RWPE2 (cell line): ENCODE measurements around the gene ANO8.
"Not testable (repeated sequence)": the region's sequence is repeated elsewhere in the genome, so short reads cannot be mapped to it uniquely, and the experiment has no call there.

Experiments used
- ATAC-seq: fragments of 200-7000 bp; cut with Tn5 transposase; 3 replicates; pipeline ENCODE4 v1.9.1; 2021; ENCODE audit warnings: low read depth
- DNase-seq: peaks from one replicate; pipeline ENCODE4 v3.0.0-alpha.2; 2020; ENCODE audit warnings: low spot score
- H3K27ac ChIP-seq: fragments of 450-650 bp; 2 replicates; pipeline ENCODE4 v1.5.1; 2017; ENCODE audit warnings: mild to moderate bottlenecking; ENCODE audit not compliant: poor library complexity, severe bottlenecking
- H3K27me3 ChIP-seq: fragments of 250-450 bp; sonication (Bioruptor Pico); 2 replicates; pipeline ENCODE4 v1.5.1; 2021; ENCODE audit warnings: mild to moderate bottlenecking, moderate library complexity; ENCODE audit not compliant: insufficient read depth, poor library complexity, severe bottlenecking
- H3K36me3 ChIP-seq: fragments of 250-450 bp; sonication (Bioruptor Pico); 2 replicates; pipeline ENCODE4 v1.5.1; 2020; ENCODE audit warnings: low read depth, mild to moderate bottlenecking, moderate library complexity
- H3K4me1 ChIP-seq: fragments of 250-450 bp; sonication (Bioruptor Pico); 2 replicates; pipeline ENCODE4 v1.5.1; 2021; ENCODE audit warnings: mild to moderate bottlenecking, moderate library complexity; ENCODE audit not compliant: insufficient read depth, poor library complexity, severe bottlenecking
- H3K4me3 ChIP-seq: fragments of 250-450 bp; sonication (Bioruptor Pico); 2 replicates; pipeline ENCODE4 v1.5.1; 2021; ENCODE audit warnings: mild to moderate bottlenecking, moderate library complexity; ENCODE audit not compliant: severe bottlenecking
- H3K9me3 ChIP-seq: fragments of 250-450 bp; sonication (Bioruptor Pico); 2 replicates; pipeline ENCODE4 v1.5.1; 2021; ENCODE audit warnings: mild to moderate bottlenecking, moderate library complexity; ENCODE audit not compliant: severe bottlenecking
- TF ChIP-seq, protein P1 (sequence below): fragments of 450-650 bp; IDR thresholded peaks from one replicate; pipeline ENCODE4 v1.5.1; 2017; ENCODE audit warnings: mild to moderate bottlenecking, moderate library complexity; ENCODE audit not compliant: poor library complexity, severe bottlenecking

The ANO8 gene

DNA sequence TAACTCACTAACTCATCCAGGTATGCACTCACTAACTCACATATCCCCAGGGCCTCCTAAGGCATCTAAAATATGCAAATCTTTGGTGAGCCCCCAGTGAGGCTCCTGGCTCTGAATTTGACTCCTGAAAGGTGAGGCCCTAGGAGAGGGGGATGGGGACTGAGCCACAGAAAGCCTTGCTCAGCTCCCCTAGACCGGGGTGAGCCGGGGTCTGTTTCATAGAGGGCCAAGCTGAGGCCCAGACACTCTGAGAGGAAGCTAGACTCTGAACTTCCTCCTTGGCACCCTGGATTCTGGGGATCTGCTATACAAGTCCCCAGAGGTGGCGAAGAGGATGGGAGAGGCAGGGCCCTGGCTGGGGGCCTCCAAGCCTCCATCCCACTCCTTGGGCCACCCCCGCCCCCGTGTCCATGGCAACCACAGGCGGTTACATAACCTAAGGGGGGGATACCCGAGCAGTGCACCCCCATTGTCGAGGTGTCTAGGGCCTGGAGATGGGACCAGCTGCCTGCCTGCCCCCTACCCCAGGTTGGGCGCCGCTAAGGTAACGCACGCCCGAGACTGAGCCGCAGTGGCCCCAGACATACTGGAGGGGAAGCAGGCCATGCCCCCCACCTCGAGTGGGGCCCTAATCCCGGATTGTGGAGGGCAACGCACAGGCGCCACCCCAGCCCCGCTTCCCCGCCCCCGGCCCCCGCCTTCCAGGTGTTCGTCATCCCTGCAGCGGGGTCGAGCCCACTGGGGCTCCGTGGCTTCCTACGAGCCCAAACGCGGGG is 32.1 kb downstream of the ANO8 start:
- TF ChIP-seq, protein P1, sequence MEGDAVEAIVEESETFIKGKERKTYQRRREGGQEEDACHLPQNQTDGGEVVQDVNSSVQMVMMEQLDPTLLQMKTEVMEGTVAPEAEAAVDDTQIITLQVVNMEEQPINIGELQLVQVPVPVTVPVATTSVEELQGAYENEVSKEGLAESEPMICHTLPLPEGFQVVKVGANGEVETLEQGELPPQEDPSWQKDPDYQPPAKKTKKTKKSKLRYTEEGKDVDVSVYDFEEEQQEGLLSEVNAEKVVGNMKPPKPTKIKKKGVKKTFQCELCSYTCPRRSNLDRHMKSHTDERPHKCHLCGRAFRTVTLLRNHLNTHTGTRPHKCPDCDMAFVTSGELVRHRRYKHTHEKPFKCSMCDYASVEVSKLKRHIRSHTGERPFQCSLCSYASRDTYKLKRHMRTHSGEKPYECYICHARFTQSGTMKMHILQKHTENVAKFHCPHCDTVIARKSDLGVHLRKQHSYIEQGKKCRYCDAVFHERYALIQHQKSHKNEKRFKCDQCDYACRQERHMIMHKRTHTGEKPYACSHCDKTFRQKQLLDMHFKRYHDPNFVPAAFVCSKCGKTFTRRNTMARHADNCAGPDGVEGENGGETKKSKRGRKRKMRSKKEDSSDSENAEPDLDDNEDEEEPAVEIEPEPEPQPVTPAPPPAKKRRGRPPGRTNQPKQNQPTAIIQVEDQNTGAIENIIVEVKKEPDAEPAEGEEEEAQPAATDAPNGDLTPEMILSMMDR, result no peak
- peaks cover 3% of the 10 kb centered on the region for H3K4me1 ChIP-seq
- DNase-seq (no peak), ATAC-seq (no peak)
- H3K4me3 ChIP-seq, result peak overlapping the region; percentile 62
- H3K9me3 ChIP-seq, result no peaks in the 10 kb centered on the region
- H3K27ac ChIP-seq, result peak overlapping the region; percentile 73
- H3K36me3 ChIP-seq, result peaks cover 16% of the 10 kb centered on the region
- H3K27me3 ChIP-seq, result no peaks in the 10 kb centered on the region

DNA sequence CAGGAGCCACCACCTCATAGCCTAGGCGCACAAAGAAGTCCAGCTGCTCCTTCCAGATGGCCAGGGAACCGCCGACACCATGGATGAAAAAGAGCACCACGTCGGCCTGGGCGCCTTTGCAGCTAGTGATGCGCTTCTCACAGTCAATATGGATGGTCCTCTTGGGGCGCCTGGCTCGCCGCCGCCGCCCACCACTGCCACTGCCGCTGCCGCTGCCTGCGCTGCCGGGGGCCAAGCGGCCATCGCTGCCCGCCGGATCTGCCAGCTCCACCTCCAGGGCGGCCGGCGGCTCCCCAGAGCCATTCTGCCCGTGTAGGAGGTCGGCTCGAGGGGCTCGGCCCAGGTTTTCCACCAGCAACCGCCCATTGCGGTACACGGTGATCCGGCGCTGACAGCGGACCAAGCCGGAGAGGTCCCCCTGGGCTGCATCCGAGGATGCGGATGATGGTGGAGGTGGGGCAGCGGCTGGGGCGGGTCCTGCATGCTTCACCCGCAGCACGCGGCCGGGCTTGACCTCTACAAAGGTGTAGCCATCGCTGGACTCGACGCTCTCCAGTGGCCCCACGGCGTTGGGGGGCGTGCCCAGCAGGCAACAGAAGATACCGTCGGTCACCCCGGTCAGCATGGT is 33.5 kb downstream of the ANO8 start:
- ATAC-seq, result no peak
- DNase-seq, result no peak
- Histone ChIP-seq H3K4me1 (peaks cover 6% of the 10 kb centered on the region), H3K36me3 (peaks cover 13% of the 10 kb centered on the region), H3K4me3 (no peak overlapping the region), H3K9me3 (no peaks in the 10 kb centered on the region), H3K27me3 (no peaks in the 10 kb centered on the region), H3K27ac (no peak overlapping the region)
- TF ChIP-seq, protein P1, result no peak

DNA sequence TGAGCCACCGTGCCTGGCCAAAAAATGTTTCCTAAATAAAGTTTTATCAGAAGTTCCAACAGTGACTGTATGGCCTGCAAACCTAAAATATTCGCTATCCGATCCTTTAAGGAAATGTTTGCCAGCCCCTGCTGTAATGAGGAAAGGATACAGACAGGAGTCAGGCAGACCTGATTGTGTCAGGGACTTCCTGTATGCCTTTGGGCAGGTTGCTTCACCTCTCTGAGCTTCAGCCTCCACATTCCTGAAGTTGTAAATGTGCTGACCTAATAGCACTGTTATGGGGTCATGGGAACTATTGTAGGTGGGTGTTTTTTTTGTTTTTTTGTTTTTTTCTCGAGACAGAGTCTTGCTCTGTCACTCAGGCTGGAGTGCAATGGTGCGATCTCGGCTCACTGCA is 37.7 kb downstream of the ANO8 start:
- peak; percentile 12; the same call in 1 of the 3 replicates for ATAC-seq
- Histone ChIP-seq H3K27me3 (no peaks in the 10 kb centered on the region), H3K4me3 (no peak overlapping the region), H3K4me1 (peaks cover 7% of the 10 kb centered on the region), H3K27ac (peak overlapping the region; percentile 57), H3K36me3 (peaks cover 22% of the 10 kb centered on the region), H3K9me3 (no peaks in the 10 kb centered on the region)
- TF ChIP-seq, protein P1, result no peak
- DNase-seq, result no peak

DNA sequence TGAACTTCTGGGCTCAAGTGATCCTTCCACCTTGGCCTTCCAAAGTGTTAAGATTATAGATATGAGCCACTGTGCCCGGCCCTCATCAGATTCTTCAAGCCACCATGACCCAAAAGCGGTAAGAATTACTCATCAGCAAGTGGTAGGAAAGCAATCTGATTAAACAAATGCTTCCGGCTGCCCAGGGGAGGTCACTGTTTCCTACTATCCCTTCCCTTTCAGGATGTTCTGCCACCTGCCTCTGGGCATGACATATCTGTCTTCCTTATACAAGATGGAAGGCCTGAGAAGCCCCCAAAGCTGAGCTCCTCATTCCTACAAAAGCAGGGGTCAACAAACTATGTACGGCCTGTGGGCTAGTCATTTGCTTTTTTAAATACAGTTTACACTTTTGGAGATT is 38.4 kb downstream of the ANO8 start:
- Histone ChIP-seq H3K4me1 (peaks cover 7% of the 10 kb centered on the region), H3K27ac (peak overlapping the region; percentile 57), H3K27me3 (no peaks in the 10 kb centered on the region), H3K36me3 (peaks cover 22% of the 10 kb centered on the region), H3K4me3 (no peak overlapping the region), H3K9me3 (no peaks in the 10 kb centered on the region)
- TF ChIP-seq, protein P1, result peak; percentile 58
- no peak for DNase-seq
- peak; percentile 15; the same call in 1 of the 3 replicates for ATAC-seq

DNA sequence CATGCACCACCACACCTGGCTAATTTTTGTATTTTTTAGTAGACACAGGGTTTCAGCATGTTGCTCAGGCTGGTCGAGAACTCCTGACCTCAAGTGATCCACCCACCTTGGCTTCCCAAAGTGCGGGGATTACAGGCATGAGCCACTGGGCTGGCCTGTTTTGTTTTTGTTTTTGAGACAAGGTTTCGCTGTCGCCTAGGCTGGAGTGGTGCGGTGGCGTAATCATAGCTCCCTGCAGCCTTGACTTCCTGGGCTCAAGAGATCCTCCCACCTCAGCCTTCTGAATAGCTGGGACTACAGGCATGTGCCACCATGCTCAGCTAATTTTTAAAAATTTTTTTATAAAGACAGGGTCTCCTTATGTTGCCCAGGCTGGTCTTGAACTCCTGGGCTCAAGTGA is 39.1 kb downstream of the ANO8 start:
- not testable (repeated sequence) for H3K27me3 ChIP-seq, H3K4me1 ChIP-seq, H3K9me3 ChIP-seq, ATAC-seq, DNase-seq, H3K4me3 ChIP-seq
- Histone ChIP-seq H3K36me3 (peaks cover 22% of the 10 kb centered on the region), H3K27ac (peak overlapping the region; percentile 57)
